ENCODE results near the gene PON3. TPM values are rescaled to one million over a fixed set of nuclear protein-coding genes. Genes with fewer than 3 reads are reported as not detected.

PON3 gene
- total and polyA plus RNA-seq, 2 experiments from 2014 or later, result 0.45 TPM; not detected in 1

- no peaks in the 10 kb centered on the region for H3K9me2 ChIP-seq (replicated peaks; ENCODE audit: insufficient read depth)
- H4K20me1 ChIP-seq (ENCODE audit: insufficient read depth, poor library complexity, severe bottlenecking), result no peaks in the 10 kb centered on the region
- H3K4me1 ChIP-seq (ENCODE audit: insufficient read depth), result peaks cover 35% of the 10 kb centered on the region
- TF ChIP-seq CTCF (IDR thresholded peaks at IDR 0.05; ENCODE audit: poor library complexity) (no peak), EZH2 (IDR thresholded peaks at IDR 0.05; ENCODE audit: borderline replicate concordance) (no peak), EZH2phosphoT487 (IDR thresholded peaks at IDR 0.05; ENCODE audit: low read depth, severe bottlenecking, unreplicated experiment) (no peak)
- H3K79me2 ChIP-seq, result peaks cover 37% of the 10 kb centered on the region
- no peaks in the 10 kb centered on the region for H3K27me3 ChIP-seq
- H3K4me3 ChIP-seq, result peak within 1 kb of the TSS; percentile 43
- peak within 1 kb of the TSS; percentile 80 for H2AFZ ChIP-seq
- DNase-seq (ENCODE audit: low spot score), result peak; percentile 93
- H3K36me3 ChIP-seq (replicated peaks; ENCODE audit: insufficient read depth, low read depth), result no peaks in the 10 kb centered on the region
- no peaks in the 10 kb centered on the region for H3K9me3 ChIP-seq (ENCODE audit: low read depth)
- WGBS (ENCODE audit: low lambda C conversion rate, missing lambda C conversion rate), result 3% methylated on average over 48 of the region's 58 CpGs
- peak within 1 kb of the TSS; percentile 97 for H3K27ac ChIP-seq
- peak within 1 kb of the TSS; percentile 76 for H3K4me2 ChIP-seq
These were observed 38.6 kb upstream of the PON3 start, which contains the start of gene PON2 for GRCh38 chr7:95434557-95435421. PON2 (minus strand) TSS chr7:95435028; CDS start chr7:95434951, 77 bp downstream.

- Histone ChIP-seq H4K20me1 (ENCODE audit: insufficient read depth, poor library complexity, severe bottlenecking) (no peaks in the 10 kb centered on the region), H3K36me3 (replicated peaks; ENCODE audit: insufficient read depth, low read depth) (no peaks in the 10 kb centered on the region), H3K79me2 (peaks cover 44% of the 10 kb centered on the region), H3K4me3 (peak overlapping the region; percentile 43), H3K9me3 (ENCODE audit: low read depth) (no peaks in the 10 kb centered on the region), H3K27me3 (no peaks in the 10 kb centered on the region), H2AFZ (peak overlapping the region; percentile 80), H3K4me2 (peak overlapping the region; percentile 76), H3K4me1 (ENCODE audit: insufficient read depth) (peaks cover 37% of the 10 kb centered on the region), H3K27ac (peak overlapping the region; percentile 97), H3K9me2 (replicated peaks; ENCODE audit: insufficient read depth) (no peaks in the 10 kb centered on the region)
- no peak for TF ChIP-seq CTCF (IDR thresholded peaks at IDR 0.05; ENCODE audit: poor library complexity)
- WGBS (ENCODE audit: low lambda C conversion rate, missing lambda C conversion rate), result 61% methylated on average over 6 of the region's 6 CpGs
- no peak for DNase-seq (ENCODE audit: low spot score)
These were observed 37.9 kb upstream of the PON3 start for GRCh38 chr7:95433952-95434556.

- no peak overlapping the region for H3K4me3 ChIP-seq
- 88% methylated on average over 1 of the region's 1 CpG for WGBS (ENCODE audit: low lambda C conversion rate, missing lambda C conversion rate)
- peaks cover 52% of the 10 kb centered on the region for H3K79me2 ChIP-seq
- H2AFZ ChIP-seq, result no peak overlapping the region
- H3K9me3 ChIP-seq (ENCODE audit: low read depth), result no peaks in the 10 kb centered on the region
- H3K9me2 ChIP-seq (replicated peaks; ENCODE audit: insufficient read depth), result no peaks in the 10 kb centered on the region
- peak overlapping the region; percentile 76 for H3K4me2 ChIP-seq
- no peaks in the 10 kb centered on the region for H3K36me3 ChIP-seq (replicated peaks; ENCODE audit: insufficient read depth, low read depth)
- H3K27me3 ChIP-seq, result no peaks in the 10 kb centered on the region
- H3K4me1 ChIP-seq (ENCODE audit: insufficient read depth), result peaks cover 37% of the 10 kb centered on the region
- no peaks in the 10 kb centered on the region for H4K20me1 ChIP-seq (ENCODE audit: insufficient read depth, poor library complexity, severe bottlenecking)
- DNase-seq (ENCODE audit: low spot score), result no peak
- TF ChIP-seq EZH2 (IDR thresholded peaks at IDR 0.05; ENCODE audit: borderline replicate concordance) (no peak), CTCF (IDR thresholded peaks at IDR 0.05; ENCODE audit: poor library complexity) (no peak), EZH2phosphoT487 (IDR thresholded peaks at IDR 0.05; ENCODE audit: low read depth, severe bottlenecking, unreplicated experiment) (no peak)
- peak overlapping the region; percentile 97 for H3K27ac ChIP-seq
These were observed 37.0 kb upstream of the PON3 start for GRCh38 chr7:95433129-95433528.
